OCI-LY3 (cell line): Measurements from ENCODE around the gene FSCN2.

Experiments
- CTCF ChIP-seq: fragments of 200-600, 300-600 bp; sonication (generic); IDR thresholded peaks from 2 replicates; pipeline ENCODE4 v1.5.1; 2014; ENCODE audit warnings: antibody characterized with exemption, low read length, low read depth
- EZH2phosphoT487 ChIP-seq: fragments of 200-600 bp; shearing (Covaris generic); IDR thresholded peaks from 2 replicates; pipeline ENCODE4 v1.6.1; 2018; ENCODE audit warnings: antibody characterized with exemption, mixed run types, low read depth

DNA sequence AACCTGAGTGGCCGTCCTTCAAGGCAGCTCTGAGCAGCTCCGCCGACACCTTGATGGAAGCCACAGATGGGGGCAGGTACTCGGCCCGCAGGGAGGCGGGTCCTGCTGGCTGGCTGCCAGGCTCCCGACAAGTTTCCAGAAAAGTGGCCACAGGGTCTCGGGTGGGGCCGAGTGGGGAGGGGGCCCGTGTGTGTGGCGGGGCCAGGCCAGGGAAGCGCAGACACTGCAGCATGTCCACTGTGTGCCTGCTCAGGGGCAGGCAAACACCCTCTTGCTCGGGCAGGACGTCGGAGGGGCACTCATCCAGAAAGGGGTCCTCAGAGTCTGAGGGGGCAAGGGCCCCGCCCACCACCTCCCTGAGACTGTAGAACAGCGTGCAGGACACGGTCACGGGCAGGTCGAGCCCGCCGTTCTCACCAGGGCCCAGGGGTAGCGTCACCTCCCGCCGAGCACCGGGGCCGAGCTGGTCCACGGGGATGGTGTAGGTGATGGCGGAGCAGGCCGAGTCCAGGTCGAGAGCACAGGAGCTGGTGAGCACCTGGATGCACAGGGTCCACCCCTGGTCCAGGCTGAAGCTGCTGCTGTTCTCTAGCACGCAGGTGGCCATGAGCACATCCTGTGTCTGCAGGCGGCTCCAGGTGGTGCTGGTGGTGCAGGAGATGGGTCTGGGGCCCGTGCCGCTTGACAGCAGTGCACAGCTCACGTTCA lies 18.9 kb downstream of the FSCN2 start:
- no peak for TF ChIP-seq CTCF
- no peak for TF ChIP-seq EZH2phosphoT487
